Mammary epithelial cell (primary cell): ENCODE results near the gene SHISA5.

Experiments used
- EZH2 ChIP-seq: IDR thresholded peaks from 2 replicates; pipeline ENCODE4 v1.6.1; 2012; ENCODE audit warnings: low read length, inconsistent platforms, borderline replicate concordance
- TF ChIP-seq, protein P1 (sequence below), 2 donors: IDR thresholded peaks in 1 of 2; conservative IDR thresholded peaks in 1 of 2; 2 replicates each; pipeline ENCODE4 v1.5.1; 2011 to 2012; ENCODE audit warnings: inconsistent platforms in 2 of 2, low read length in 2 of 2, mild to moderate bottlenecking in 2 of 2, control low read depth in 1 of 2, low read depth in 1 of 2; ENCODE audit not compliant: insufficient read depth in 1 of 2; ENCODE audit errors: extremely low read depth in 1 of 2

DNA sequence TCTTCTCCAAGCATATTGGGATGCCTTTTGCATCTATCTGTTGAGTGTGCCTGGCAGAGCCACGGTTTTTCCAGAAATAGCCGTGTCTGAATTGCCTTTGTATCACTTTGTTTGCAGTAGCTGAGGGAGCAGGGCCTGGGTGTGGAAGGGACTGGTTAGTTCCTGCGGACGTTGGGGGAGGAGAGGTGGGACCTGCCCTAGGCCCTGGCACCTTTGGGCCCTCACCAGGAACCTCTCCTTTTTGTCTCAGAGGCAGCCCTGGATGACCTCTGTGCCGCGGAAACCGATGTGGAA lies 38.8 kb downstream of the SHISA5 start:
- no peak for TF ChIP-seq EZH2
- TF ChIP-seq, protein P1, sequence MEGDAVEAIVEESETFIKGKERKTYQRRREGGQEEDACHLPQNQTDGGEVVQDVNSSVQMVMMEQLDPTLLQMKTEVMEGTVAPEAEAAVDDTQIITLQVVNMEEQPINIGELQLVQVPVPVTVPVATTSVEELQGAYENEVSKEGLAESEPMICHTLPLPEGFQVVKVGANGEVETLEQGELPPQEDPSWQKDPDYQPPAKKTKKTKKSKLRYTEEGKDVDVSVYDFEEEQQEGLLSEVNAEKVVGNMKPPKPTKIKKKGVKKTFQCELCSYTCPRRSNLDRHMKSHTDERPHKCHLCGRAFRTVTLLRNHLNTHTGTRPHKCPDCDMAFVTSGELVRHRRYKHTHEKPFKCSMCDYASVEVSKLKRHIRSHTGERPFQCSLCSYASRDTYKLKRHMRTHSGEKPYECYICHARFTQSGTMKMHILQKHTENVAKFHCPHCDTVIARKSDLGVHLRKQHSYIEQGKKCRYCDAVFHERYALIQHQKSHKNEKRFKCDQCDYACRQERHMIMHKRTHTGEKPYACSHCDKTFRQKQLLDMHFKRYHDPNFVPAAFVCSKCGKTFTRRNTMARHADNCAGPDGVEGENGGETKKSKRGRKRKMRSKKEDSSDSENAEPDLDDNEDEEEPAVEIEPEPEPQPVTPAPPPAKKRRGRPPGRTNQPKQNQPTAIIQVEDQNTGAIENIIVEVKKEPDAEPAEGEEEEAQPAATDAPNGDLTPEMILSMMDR (conservative IDR thresholded peaks at IDR 0.05 in 1 of 2, IDR thresholded peaks at IDR 0.05 in 1 of 2; ENCODE audit: extremely low read depth in 1 of 2, insufficient read depth in 1 of 2, low read depth in 1 of 2, low read length in 2 of 2): no peak
